KOPT-K1 (cell line): ENCODE measurements around the gene ZKSCAN5.
"Not testable (repeated sequence)": the region's sequence is repeated elsewhere in the genome, so short reads cannot be mapped to it uniquely, and the experiment has no call there.

Experiments used
- H3K27ac ChIP-seq: fragments of 200-600 bp; sonication (generic); 2 replicates; pipeline ENCODE4 v1.5.1; 2016; ENCODE audit warnings: antibody characterized with exemption, mild to moderate bottlenecking, low read depth, low read length; ENCODE audit not compliant: poor library complexity, severe bottlenecking
- H3K36me3 ChIP-seq: fragments of 200-600 bp; sonication (generic); 2 replicates; pipeline ENCODE4 v1.5.1; 2017; ENCODE audit warnings: antibody characterized with exemption, mild to moderate bottlenecking, low read length, moderate library complexity; ENCODE audit not compliant: insufficient read depth
- H3K9me3 ChIP-seq: fragments of 200-600 bp; sonication (generic); 2 replicates; pipeline ENCODE4 v1.5.1; 2017; ENCODE audit warnings: antibody characterized with exemption, low read length, mild to moderate bottlenecking; ENCODE audit not compliant: insufficient read depth, poor library complexity, severe bottlenecking

ZKSCAN5 gene

DNA sequence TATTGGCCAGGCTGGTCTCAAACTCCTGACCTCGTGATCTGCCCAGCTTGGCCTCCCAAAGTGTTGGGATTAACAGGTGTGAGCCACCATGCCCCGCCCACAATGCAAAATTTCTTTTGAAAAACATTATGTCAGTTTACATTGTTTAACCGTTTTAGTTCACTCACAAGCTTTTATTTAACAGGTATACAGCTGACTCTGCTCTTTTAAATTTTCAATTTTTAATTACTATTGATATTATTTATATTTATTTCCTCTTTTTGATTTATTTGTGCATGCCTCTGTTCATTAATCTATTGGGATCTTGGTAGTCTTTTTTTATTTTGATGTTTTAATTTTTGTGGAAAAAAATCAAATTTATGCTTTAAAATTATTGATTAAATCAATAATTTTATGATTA lies 16.9 kb downstream of the ZKSCAN5 start:
- Histone ChIP-seq H3K36me3 (peaks cover 82% of the 10 kb centered on the region), H3K9me3 (no peaks in the 10 kb centered on the region), H3K27ac (no peak overlapping the region)

GRCh38 chr7:99525713-99526440 lies 21.4 kb downstream of the ZKSCAN5 start:
- peaks cover 90% of the 10 kb centered on the region for H3K36me3 ChIP-seq
- H3K9me3 ChIP-seq, result peaks cover 28% of the 10 kb centered on the region
- no peak overlapping the region for H3K27ac ChIP-seq

DNA sequence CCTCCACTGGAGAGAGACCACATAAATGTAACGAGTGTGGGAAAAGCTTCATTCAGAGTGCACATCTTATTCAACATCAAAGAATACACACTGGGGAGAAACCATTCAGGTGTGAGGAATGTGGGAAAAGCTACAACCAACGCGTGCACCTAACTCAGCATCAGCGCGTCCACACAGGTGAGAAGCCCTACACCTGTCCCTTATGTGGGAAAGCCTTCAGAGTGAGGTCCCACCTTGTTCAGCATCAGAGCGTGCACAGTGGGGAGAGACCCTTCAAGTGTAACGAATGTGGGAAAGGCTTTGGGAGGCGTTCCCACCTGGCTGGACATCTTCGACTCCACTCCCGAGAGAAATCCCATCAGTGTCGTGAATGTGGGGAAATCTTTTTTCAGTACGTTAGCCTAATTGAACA lies 26.9 kb downstream of the ZKSCAN5 start:
- H3K27ac ChIP-seq, result no peak overlapping the region
- H3K36me3 ChIP-seq, result peaks cover 76% of the 10 kb centered on the region
- peaks cover 71% of the 10 kb centered on the region for H3K9me3 ChIP-seq

- Histone ChIP-seq H3K27ac (no peak overlapping the region), H3K36me3 (peaks cover 34% of the 10 kb centered on the region), H3K9me3 (peaks cover 63% of the 10 kb centered on the region)
These were observed 31.2 kb downstream of the ZKSCAN5 start for GRCh38 chr7:99535667-99536066.

DNA sequence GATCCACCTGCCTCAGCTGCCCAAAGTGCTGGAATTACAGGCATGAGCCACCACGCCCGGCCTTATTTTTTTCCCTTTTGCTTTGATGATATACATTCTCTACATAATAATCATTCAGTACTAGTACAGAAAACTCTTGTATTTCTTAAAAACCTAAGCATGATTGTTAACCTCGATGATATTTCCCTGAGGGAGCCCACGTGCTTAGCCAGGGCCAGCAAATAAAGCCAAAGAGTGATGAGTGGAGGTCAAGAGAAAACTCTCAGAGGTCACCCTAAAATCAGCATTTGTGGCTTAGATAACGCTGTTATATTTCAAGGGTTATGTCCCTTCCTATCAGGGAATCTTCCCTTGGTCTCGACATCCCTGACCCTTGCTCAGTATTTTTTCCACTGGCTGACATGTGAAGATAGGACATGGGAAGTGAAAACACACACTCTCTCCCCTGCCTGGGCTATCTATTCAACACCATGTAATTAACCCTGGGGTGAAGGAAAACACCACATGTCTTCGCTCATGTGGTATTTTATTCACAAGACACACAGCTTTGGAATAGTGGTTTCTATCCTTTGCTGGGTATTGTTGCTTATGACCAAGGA lies 34.9 kb downstream of the ZKSCAN5 start:
- H3K36me3 ChIP-seq, result no peaks in the 10 kb centered on the region; the same call in 1 of the 2 replicates
- H3K9me3 ChIP-seq, result peaks cover 62% of the 10 kb centered on the region
- H3K27ac ChIP-seq, result no peak overlapping the region

GRCh38 chr7:99540542-99540941 lies 36.1 kb downstream of the ZKSCAN5 start:
- Histone ChIP-seq H3K9me3 (peaks cover 54% of the 10 kb centered on the region), H3K36me3 (no peaks in the 10 kb centered on the region; the same call in 1 of the 2 replicates), H3K27ac (no peak overlapping the region)

DNA sequence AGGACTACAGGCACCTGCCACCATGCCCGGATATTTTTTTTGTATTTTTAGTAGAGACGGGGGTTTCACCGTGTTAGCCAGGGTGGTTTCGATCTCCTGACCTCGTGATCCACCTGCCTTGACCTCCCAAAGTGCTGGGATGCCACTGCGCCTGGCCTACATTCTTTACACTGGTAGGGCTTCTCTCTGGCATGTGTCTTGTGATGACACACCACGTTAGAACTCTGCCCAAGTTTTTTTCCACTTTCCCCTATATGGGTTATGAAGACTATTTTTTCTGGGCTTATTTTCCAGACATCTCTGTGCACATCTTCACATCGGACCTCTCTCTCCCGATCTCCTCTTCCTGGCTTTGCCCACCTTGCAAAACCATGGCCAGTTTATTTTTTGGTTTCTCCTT lies 36.8 kb downstream of the ZKSCAN5 start:
- H3K9me3 ChIP-seq, result peaks cover 52% of the 10 kb centered on the region

GRCh38 chr7:99543081-99543671 lies 38.7 kb downstream of the ZKSCAN5 start:
- Histone ChIP-seq H3K36me3 (peaks cover 19% of the 10 kb centered on the region; the same call in 1 of the 2 replicates), H3K9me3 (peaks cover 49% of the 10 kb centered on the region), H3K27ac (no peak overlapping the region)

More for the DNA sequence above, 36.8 kb downstream of the ZKSCAN5 start:
- no peaks in the 10 kb centered on the region; the same call in 1 of the 2 replicates for H3K36me3 ChIP-seq
- H3K27ac ChIP-seq, result no peak overlapping the region

DNA sequence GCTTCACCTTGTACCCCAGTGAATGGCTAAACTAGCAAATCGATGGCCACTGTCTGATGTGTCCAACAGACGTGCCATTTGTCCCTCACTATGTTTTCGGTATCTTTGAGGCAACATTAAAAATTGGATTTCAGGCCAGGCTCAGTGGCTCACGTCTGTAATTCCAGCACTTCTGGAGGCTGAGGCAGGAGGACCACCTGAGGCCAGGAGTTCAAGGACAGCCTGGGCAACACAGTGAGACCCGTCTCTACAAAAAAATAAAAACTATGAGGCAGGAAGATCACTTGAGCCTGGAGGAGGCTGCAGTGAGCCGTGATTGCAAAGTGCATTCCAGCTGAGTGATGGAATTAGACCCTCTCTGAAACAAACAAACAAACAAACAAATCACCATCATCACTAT lies 39.5 kb downstream of the ZKSCAN5 start:
- H3K9me3 ChIP-seq, result peaks cover 49% of the 10 kb centered on the region
- no peak overlapping the region for H3K27ac ChIP-seq
- H3K36me3 ChIP-seq, result peaks cover 21% of the 10 kb centered on the region; the same call in 1 of the 2 replicates

DNA sequence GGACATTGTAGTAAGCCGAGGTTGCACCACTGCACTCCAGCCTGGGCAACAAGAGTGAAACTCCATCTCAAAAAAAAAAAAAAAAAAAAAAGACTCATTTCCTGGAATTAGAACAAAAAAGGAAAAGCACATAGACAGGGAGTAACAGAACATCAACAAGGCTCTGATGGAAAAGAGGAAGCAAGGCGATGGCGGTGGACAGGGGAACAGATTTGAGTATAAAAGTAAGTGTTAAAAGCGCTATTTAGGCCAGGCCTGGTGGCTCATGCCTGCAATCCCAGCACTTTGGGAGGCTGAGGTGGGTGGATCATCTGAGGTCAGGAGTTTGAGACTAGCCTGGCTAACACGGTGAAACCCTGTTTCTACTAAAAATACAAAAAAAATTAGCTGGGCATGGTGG lies 40.8 kb downstream of the ZKSCAN5 start:
- Histone ChIP-seq H3K9me3 (peaks cover 37% of the 10 kb centered on the region), H3K36me3 (peaks cover 21% of the 10 kb centered on the region; the same call in 1 of the 2 replicates)

DNA sequence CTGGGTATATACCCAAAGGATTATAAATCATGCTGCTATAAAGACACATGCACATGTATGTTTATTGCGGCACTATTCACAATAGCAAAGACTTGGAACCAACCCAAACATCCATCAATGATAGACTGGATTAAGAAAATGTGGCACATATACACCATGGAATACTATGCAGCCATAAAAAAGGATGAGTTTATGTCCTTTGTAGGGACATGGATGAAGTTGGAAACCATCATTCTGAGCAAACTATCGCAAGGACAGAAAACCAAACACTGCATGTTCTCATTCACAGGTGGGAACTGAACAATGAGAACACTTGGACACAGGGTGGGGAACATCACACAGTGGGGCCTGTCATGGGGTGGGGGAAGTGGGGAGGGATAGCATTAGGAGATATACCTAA lies 45.1 kb downstream of the ZKSCAN5 start:
- not testable (repeated sequence) for H3K9me3 ChIP-seq, H3K27ac ChIP-seq
- peaks cover 36% of the 10 kb centered on the region for H3K36me3 ChIP-seq

More for the DNA sequence above, 40.8 kb downstream of the ZKSCAN5 start:
- H3K27ac ChIP-seq, result not testable (repeated sequence)

GRCh38 chr7:99551334-99551733 lies 46.9 kb downstream of the ZKSCAN5 start:
- Histone ChIP-seq H3K27ac (peak overlapping the region; percentile 76), H3K9me3 (no peaks in the 10 kb centered on the region), H3K36me3 (peaks cover 52% of the 10 kb centered on the region)

- Histone ChIP-seq H3K36me3 (peaks cover 52% of the 10 kb centered on the region), H3K9me3 (no peaks in the 10 kb centered on the region), H3K27ac (peak within 1 kb of the TSS; percentile 76)
These were observed 47.5 kb downstream of the ZKSCAN5 start, which contains the start of gene FAM200A for GRCh38 chr7:99551767-99552463. FAM200A (minus strand) TSS chr7:99552114; CDS start chr7:99548407, 3,707 bp downstream.

- Histone ChIP-seq H3K27ac (no peak overlapping the region), H3K9me3 (no peaks in the 10 kb centered on the region), H3K36me3 (peaks cover 45% of the 10 kb centered on the region)
These were observed 48.6 kb downstream of the ZKSCAN5 start for GRCh38 chr7:99553039-99553438.

DNA sequence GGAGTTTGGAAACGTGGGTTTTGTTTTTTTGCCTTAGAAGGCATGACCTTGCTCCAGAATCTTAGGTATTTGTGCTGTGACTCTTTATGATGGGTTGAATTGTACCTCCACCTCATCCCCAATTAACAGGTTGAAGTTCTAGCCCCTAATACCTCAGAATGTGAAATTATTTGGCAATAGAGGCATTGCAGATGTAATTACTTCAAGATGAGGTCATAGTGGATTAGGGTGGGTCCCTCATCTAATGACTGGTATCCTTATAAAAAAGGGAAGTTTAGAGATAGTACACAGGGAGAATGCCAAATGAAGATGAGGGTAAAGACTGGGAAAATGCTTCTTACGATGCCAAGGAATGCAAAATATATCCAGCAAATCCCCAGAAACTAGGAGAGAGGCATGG lies 50.5 kb downstream of the ZKSCAN5 start:
- H3K36me3 ChIP-seq, result peaks cover 41% of the 10 kb centered on the region
- H3K9me3 ChIP-seq, result no peaks in the 10 kb centered on the region
- H3K27ac ChIP-seq, result no peak overlapping the region
